Frontal cortex (tissue), 4 donors: ENCODE results near the gene USP35. TPM values are rescaled to one million over a fixed set of nuclear protein-coding genes. Genes with fewer than 3 reads are reported as not detected.

Experiments used
- DNase-seq, 2 donors: peaks; one replicate each; pipeline ENCODE4 v3.0.0; 2012; ENCODE audit warnings: low spot score in 2 of 2
- FAIRE-seq: peaks from 2 replicates; lab custom pipeline; 2012; peaks lifted over from hg19 to GRCh38; lab: Jason Lieb, UNC
- total RNA-seq: library from RNA; depleted of rRNA; stranded (reverse); fragments of >200 nt; gene quantifications from one replicate; pipeline ENCODE4 v1.2.3, GENCODE V29; 2014
- donor health status: control.
- donor health status: control.
- donor health status: control.

Gene USP35, protein sequence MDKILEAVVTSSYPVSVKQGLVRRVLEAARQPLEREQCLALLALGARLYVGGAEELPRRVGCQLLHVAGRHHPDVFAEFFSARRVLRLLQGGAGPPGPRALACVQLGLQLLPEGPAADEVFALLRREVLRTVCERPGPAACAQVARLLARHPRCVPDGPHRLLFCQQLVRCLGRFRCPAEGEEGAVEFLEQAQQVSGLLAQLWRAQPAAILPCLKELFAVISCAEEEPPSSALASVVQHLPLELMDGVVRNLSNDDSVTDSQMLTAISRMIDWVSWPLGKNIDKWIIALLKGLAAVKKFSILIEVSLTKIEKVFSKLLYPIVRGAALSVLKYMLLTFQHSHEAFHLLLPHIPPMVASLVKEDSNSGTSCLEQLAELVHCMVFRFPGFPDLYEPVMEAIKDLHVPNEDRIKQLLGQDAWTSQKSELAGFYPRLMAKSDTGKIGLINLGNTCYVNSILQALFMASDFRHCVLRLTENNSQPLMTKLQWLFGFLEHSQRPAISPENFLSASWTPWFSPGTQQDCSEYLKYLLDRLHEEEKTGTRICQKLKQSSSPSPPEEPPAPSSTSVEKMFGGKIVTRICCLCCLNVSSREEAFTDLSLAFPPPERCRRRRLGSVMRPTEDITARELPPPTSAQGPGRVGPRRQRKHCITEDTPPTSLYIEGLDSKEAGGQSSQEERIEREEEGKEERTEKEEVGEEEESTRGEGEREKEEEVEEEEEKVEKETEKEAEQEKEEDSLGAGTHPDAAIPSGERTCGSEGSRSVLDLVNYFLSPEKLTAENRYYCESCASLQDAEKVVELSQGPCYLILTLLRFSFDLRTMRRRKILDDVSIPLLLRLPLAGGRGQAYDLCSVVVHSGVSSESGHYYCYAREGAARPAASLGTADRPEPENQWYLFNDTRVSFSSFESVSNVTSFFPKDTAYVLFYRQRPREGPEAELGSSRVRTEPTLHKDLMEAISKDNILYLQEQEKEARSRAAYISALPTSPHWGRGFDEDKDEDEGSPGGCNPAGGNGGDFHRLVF
- 12.2 TPM for total RNA-seq

GRCh38 chr11:78188286-78189173 lies at the start of gene USP35, which contains the start of gene KCTD21:
Gene USP35, plus strand, starts transcription at chr11:78188919. Its CDS starts 7,327 bp downstream, at chr11:78196246.
Gene KCTD21, minus strand, starts transcription at chr11:78188626. Its CDS starts 14,072 bp downstream, at chr11:78174554.
- FAIRE-seq (no peak), DNase-seq (peak; percentile 98)

GRCh38 chr11:78139422-78140391 lies 49.0 kb upstream of the USP35 start, which contains the start of gene ALG8:
Gene ALG8, minus strand, starts transcription at chr11:78139626. Its CDS starts 38 bp downstream, at chr11:78139588.
- peak; percentile 75 to 94 for DNase-seq

GRCh38 chr11:78140392-78141077 lies 48.2 kb upstream of the USP35 start:
- FAIRE-seq, result no peak
- DNase-seq, result no peak

More at GRCh38 chr11:78139422-78140391, 49.0 kb upstream of the USP35 start, which contains the start of gene ALG8:
- FAIRE-seq, result no peak

DNA sequence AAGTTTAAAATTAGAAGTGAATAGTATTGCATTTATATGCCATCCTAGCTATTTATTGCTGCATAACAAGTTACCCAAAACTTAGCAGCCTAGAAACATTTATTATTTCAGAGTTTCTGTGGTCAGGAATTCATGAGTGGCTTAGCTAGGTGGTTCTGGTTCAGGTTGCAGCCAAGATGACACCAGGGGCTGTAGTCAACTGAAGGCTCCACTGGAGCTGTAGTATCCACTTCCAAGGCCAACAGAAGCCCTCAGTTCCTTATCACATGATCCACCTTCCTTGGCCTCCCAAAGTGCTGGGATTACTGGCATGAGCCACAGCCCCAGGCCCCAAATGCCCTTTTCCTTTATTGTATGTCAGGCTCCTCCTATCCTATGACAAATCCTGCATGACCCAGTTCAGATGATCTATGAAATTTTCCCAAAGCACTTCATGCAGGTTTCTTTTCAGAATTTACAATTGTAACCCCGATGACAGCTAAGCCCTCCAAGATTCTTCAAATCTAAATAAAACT lies 43.2 kb upstream of the USP35 start:
- no peak for DNase-seq
- FAIRE-seq, result no peak

- FAIRE-seq (no peak), DNase-seq (no peak)
Measured at GRCh38 chr11:78147807-78148206, 40.9 kb upstream of the USP35 start.

DNA sequence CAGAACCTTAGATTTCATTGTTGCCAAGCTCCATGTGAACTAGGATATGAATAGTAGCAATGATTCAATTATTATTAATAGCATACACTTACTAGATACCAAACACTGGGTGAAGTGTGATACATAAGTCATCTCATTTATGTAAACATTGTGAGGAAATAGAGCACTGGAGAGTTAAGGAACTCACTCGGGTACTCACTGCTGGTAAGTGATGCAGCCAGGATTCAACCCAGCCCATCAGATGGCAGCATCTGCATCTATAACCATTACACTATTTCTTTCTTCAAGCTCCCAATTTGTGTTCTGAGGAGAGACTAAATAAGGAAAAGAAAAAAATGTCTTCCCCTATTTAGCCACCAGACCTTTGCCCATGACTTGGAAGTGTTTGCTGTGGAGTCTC lies 39.1 kb upstream of the USP35 start:
- DNase-seq (peak in 1 of 2 donors; percentile 60), FAIRE-seq (no peak)

- DNase-seq (no peak), FAIRE-seq (no peak)
Measured at GRCh38 chr11:78150346-78150745, 38.4 kb upstream of the USP35 start.

DNA sequence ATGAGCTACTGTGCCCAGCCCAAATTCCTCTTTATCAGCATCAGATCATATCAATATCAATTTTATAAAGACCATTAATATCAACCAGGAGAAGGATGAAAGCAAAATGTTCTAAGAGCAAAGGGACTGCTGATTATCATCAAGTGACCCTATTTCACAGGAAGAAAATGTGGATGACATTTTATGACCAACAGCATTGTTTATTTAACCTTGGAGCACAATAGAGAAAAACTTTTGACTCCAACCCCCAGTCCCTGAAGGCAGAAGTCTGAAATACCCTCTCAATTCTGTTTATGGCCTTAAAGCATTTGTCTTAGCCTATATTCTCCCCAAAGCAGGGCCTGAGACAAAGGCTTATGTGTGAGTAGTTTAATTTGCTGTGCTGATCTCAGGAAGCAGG lies 38.0 kb upstream of the USP35 start:
- DNase-seq (no peak), FAIRE-seq (no peak)

- FAIRE-seq, result no peak
- DNase-seq, result no peak
Measured at GRCh38 chr11:78151804-78152203, 36.9 kb upstream of the USP35 start.

- DNase-seq (no peak), FAIRE-seq (no peak)
Measured at GRCh38 chr11:78156127-78156844, 32.4 kb upstream of the USP35 start.

DNA sequence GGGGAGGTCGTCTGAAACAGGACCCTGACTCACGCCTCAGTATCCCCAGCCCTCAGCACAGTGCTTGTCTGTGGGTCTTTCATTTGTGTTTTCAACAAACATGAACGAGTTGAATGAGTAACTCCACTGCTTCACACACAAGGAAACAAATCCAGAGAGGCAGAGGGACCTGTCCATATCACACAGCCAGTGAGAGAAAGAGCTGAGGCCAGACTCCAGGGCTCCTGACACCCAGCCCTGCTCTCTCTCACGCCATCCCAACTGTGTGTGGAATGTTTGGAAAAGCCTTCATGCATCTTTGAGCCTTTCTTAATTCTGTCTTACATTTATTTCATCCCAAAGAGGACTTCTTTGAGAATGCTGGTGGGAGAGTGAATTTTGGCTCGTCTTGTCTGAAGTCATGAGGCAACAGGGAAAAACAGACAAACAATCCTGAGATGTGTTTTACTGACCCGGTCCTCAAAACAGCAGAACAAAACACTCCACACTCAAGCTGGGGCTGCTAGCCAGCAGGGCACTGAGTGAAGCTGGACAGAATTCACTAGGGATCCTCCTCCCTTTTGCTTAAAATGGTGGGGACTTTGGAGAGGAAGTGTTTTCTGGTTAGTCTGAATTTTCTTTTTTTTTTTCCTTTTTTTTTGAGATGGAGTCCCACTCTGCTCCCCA lies 29.6 kb upstream of the USP35 start:
- FAIRE-seq (no peak), DNase-seq (no peak)

GRCh38 chr11:78160557-78160956 lies 28.2 kb upstream of the USP35 start:
- FAIRE-seq (no peak), DNase-seq (no peak)

DNA sequence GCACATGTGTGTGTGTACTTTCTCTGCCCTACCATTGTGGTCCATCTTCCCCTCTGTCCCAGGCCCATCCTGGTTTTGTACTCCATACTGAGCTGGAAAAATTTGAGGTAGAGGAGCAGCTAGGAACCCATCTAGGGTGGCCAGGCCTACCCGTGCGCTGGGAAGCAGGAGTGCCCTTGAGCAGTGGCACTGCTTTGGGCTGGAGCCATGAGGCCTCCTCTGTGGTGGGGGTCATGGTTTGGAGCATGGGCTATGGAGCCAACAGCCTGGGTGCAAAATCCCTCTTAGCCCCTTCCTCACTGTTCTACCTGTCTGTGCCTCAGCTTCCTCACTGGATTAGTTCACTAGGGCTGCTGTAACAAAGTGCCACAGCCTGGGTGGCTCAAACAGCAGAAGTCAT lies 27.4 kb upstream of the USP35 start:
- FAIRE-seq, result no peak
- no peak for DNase-seq

DNA sequence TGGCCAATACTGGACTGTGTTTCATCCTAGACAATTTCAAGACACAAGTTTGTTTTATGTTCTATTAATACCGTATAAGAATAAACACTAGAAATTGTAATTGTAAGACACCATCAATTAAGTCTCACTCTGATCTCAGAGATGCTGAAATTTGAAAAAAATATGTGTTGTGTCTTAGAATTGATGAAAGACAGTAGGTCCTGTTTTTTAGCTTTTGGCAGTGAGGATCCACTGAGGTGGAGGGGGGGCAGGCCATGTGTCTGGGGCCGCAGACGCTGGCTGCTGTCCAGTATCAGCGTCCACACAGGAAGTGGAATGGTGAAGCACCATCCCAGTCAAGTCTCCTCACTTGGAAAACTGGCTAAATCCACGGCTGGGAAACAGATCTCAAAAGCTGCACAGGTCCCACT lies 26.8 kb upstream of the USP35 start:
- FAIRE-seq (no peak), DNase-seq (no peak)

- FAIRE-seq (no peak), DNase-seq (no peak)
Measured at GRCh38 chr11:78163828-78164227, 24.9 kb upstream of the USP35 start.

- no peak for FAIRE-seq
- DNase-seq, result no peak
Measured at GRCh38 chr11:78164471-78164870, 24.2 kb upstream of the USP35 start.
